GM15510 (cell line): ENCODE results near the gene CTNNA3.

Source experiments
- POLR2A ChIP-seq: IDR thresholded peaks from 3 replicates; pipeline ENCODE4 v1.6.1; 2011; ENCODE audit warnings: borderline replicate concordance; ENCODE audit not compliant: insufficient read length; ENCODE audit errors: extremely low read depth

The CTNNA3 gene

GRCh38 chr10:67331121-67331910, 364.7 kb downstream of the CTNNA3 start:
- TF ChIP-seq POLR2A, result no peak

DNA sequence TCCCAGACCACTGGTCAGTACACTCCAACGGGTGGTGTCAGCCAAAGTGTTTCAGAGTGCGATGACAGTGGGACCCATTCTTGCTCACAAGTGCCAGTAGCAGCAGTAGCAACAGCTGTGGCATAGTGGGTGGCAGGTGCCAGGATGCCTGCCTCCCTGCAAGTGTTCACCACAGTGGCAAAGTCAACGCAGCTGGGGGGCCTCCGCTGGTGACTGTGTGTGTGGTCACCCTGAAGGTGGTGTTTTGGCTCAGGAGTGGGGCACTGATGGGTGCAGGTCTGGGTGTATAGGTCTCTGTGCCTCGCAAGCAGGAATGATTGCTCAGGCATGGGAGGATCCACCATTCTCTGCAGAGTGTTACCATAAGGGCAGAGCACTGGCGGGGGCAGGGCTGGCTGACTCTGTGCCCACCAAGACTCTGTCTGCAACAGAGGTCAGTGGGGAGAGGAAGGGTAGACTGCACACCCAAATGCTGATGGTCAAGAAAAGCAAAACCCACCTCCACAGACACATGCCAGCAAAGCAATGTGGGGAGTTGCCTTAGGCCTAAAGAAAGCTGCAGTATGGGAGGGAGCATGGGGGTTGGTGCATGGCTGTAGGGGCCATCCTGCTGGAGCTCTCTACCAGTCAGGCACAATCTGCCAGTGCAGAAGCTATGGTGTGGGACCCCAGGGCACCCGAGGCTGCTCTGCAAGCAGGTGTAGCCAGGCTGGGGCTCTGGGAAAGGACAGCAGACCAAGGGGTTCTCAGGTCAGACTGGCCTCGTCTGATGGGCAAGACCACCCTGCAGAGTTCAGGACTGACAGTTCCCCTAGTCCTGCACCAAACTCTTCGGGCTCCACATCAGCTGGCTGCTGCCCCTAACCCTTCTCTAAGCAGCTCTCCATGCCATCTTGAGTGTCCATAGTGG, 368.1 kb downstream of the CTNNA3 start:
- no peak for TF ChIP-seq POLR2A

DNA sequence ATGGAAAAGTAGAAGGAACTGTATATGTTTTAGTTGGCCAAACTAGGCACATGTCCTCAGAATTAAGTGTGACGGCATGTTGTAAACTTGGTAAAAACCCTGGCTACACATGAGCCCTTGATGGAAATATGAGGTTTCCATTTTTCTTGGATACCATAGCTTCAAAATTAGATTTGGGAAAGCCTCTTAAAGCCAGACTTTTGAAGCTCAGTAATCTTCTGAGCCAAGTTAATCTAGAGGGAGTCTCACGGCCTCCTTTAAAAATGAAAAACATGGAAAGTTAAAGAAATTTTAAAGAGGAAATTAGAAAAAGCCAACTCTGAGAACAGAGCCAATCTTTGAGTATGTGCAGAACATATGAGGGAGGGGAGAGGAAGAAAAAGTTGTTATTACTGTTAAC, 376.0 kb downstream of the CTNNA3 start:
- no peak for TF ChIP-seq POLR2A

DNA sequence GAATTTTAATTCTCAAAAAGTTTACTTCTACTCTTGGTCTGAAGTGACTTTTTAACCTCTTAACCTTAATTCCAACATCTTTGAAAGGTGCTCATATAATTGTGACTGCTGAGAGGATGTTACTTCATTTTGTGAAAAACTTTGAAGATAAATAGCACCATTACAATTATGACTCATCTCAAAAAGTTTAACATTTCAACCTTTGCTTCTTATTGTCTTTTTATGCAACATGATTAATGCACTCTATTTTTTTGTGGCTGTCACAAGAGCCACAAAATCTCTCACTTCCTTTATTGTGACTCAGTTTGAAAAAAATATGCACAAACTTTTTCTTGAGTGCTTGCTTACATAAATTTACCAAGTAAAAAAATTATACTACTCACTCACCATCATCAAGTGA, 387.1 kb downstream of the CTNNA3 start:
- no peak for TF ChIP-seq POLR2A

DNA sequence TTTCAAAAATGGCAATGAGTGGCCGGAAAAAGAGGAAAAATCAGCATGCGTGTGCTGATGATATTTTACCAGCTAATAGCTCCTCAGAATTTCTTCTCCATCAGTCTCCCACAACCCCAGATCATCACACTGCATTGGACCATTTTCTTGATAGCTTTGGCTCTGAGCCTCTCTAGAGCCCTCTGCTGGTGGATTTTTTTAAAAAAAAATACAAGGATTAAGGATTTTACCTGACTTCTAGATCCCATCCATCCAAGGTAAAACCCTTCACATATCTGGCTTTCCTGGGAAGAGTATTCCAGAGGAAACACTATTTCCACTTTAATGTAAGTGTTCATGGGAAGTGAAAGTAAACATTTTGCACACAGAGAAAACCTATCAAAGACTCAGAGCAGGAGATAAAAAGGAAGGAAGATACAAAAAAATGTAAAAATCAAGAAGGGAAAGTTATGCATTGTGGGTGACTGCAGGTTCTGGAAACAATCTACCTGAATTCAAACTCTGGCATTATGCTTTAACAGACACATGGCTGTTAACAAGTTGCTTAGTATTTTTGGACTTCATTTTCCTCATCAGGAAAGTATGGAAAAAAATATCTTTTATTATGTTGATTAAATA, 389.3 kb downstream of the CTNNA3 start:
- no peak for TF ChIP-seq POLR2A

DNA sequence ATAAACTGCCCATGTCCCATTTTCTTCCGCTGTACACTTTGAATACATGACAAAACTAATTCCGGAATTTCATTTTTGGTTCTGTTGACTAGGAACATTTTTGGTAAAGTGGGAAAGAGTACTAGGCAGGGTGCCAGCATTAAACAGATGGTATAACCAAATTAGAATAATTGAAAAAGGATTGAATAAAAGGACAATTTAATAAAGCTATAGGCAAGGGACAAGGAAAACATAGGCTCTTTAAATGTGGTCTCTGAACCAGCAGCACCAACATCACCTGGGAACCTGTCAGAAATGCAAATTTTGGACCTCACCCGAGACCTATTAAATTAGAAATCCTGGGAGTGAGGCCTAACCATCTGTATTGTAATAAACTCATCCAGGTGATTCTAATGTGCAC, 393.3 kb downstream of the CTNNA3 start:
- no peak for TF ChIP-seq POLR2A

DNA sequence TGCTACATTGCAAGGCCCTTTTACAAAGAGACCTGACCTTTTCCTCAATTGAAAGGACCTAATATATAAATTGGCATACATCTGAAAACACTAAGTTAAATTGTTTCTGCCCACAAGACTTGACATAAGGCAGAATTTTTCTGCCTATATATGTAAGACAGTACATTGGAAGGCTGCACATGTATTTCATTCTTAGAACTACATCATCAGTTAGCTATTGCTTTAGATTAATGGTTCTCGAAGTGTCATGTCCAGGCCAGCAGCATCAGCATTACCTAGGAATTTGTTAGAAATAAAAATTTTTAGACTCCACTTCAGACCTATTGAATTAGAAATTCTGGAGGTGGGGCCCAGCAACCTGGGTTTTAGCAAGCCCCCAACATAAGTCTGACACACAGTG, 396.2 kb downstream of the CTNNA3 start:
- TF ChIP-seq POLR2A, result no peak

DNA sequence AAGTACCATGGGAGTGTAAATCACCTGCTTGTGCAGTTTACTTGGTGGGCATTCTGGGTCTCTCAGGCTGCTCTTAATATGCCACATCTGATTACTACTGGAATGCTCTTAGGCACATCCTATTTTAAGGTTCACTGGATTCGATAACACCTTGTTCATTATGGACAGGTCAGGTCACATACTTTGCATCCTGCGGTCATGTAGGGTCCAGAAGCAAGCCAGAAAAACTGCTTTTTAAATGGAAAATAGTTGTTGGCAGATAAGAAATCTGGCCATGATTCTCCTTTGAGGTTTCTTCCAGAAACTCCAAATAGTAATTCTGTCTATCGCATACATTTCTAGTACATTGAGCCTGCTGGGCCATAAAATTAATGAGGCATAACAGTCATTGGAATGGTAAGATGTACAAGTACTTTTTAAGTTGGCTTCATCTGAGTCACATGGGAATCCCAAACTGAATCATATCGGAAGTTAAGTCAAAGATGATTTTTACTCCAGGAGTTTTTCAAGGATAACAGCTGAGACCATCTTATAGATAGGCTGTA, 398.3 kb downstream of the CTNNA3 start:
- no peak for TF ChIP-seq POLR2A

GRCh38 chr10:67296926-67297325, 399.1 kb downstream of the CTNNA3 start:
- TF ChIP-seq POLR2A, result no peak

GRCh38 chr10:67288688-67289410, 407.1 kb downstream of the CTNNA3 start:
- TF ChIP-seq POLR2A, result no peak

DNA sequence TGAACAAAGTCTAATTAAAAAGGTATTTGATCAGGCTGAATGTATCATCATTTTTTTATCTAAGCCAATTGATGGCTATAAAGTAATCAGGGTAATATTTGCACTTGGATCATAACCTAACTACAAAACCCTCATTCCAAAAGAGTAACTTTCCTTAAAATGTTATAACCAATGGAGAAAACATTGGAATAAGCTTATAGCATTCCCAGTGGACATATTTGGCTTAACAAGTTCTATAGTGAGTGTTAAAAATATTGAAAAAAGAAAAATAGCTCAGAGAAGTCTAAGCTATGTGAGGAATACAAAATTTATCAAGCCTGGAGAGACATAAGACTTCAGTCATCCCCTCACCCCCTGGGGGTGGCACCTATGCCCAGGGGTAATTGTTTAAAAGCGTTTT, 411.4 kb downstream of the CTNNA3 start:
- no peak for TF ChIP-seq POLR2A

DNA sequence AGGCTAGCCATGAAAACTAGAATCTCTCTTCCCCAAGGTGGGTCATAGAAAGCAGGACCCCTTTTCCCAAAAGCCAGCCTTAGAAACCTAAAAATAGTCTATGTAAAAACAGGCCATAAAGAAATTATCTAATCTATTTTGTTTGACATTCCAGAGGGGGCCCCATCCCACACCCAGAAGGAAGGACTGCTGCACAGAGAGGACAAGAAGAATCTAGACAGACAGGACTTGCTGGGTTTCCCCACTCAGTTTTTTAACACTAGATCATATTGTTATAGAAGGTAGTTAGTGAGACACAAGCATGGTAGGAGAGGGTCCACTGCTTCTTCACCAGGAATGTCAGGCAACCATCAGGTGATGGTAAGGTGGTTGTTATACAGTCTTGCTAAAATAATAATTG, 413.1 kb downstream of the CTNNA3 start:
- TF ChIP-seq POLR2A, result no peak

- no peak for TF ChIP-seq POLR2A
Observed at GRCh38 chr10:67280405-67280804, 415.6 kb downstream of the CTNNA3 start.

- no peak for TF ChIP-seq POLR2A
Observed at GRCh38 chr10:67277402-67277801, 418.6 kb downstream of the CTNNA3 start.
